Caki2 (cell line): Measurements from ENCODE around the gene ULK1. TPM values are rescaled to one million over a fixed set of nuclear protein-coding genes. Genes with fewer than 3 reads are reported as not detected.

Source experiments
- DNase-seq: peaks from one replicate; pipeline ENCODE4 v3.0.0-alpha.2; 2015; ENCODE audit warnings: low read depth
- in situ Hi-C: cut with HindIII; loops from 2 replicates; pipeline ENCODE4 v1.10.0; 2016; ENCODE audit warnings: low sequenced_read_pairs, low pct_unique_long_range_greater_than_20kb, mixed read lengths
- total RNA-seq: library from RNA; depleted of rRNA; stranded (reverse); fragments of >200 nt; shearing (Covaris generic); gene quantifications from 2 replicates; pipeline ENCODE4 v1.2.3, GENCODE V29; 2014; ENCODE audit warnings: low replicate concordance

The ULK1 gene
- total RNA-seq, 1 experiment from 2014 or later = 3.7 TPM

- DNase-seq = no peak
- in situ Hi-C loops = no loop called here
Observed at GRCh38 chr12:131928080-131928710, 33.8 kb downstream of the ULK1 start.

- in situ Hi-C loops = no loop called here
- peak; percentile 86 for DNase-seq
Observed at GRCh38 chr12:131928711-131929580, 34.5 kb downstream of the ULK1 start, which contains the start of gene PUS1. TSS of gene PUS1 (plus strand) at chr12:131929276. CDS start at chr12:131929723, 447 bp downstream.

- in situ Hi-C loops = no loop called here
- peak; percentile 30 for DNase-seq
Observed at GRCh38 chr12:131929581-131930456, 35.4 kb downstream of the ULK1 start.

GRCh38 chr12:131930510-131930909 is 36.1 kb downstream of the ULK1 start:
- DNase-seq = no peak
- in situ Hi-C loops = no loop called here

- in situ Hi-C loops = no loop called here
- DNase-seq = no peak
Observed at GRCh38 chr12:131933387-131933786, 39.0 kb downstream of the ULK1 start.

GRCh38 chr12:131934535-131934934 is 40.1 kb downstream of the ULK1 start:
- in situ Hi-C loops = no loop called here
- DNase-seq = no peak

- no peak for DNase-seq
- in situ Hi-C loops = no loop called here
Observed at GRCh38 chr12:131938082-131938481, 43.7 kb downstream of the ULK1 start.

GRCh38 chr12:131939007-131939406 is 44.6 kb downstream of the ULK1 start:
- in situ Hi-C loops = no loop called here
- no peak for DNase-seq

- no peak for DNase-seq
- in situ Hi-C loops = no loop called here
Observed at GRCh38 chr12:131940141-131940547, 45.7 kb downstream of the ULK1 start.

- no peak for DNase-seq
- in situ Hi-C loops = no loop called here
Observed at GRCh38 chr12:131941116-131941986, 46.9 kb downstream of the ULK1 start.

- in situ Hi-C loops = no loop called here
- DNase-seq = no peak
Observed at GRCh38 chr12:131941987-131942341, 47.5 kb downstream of the ULK1 start.

GRCh38 chr12:131942671-131943070 is 48.2 kb downstream of the ULK1 start:
- DNase-seq = no peak
- in situ Hi-C loops = no loop called here

GRCh38 chr12:131943389-131943788 is 49.0 kb downstream of the ULK1 start:
- no peak for DNase-seq
- in situ Hi-C loops = no loop called here

GRCh38 chr12:131943876-131944275 is 49.5 kb downstream of the ULK1 start:
- no peak for DNase-seq
- in situ Hi-C loops = no loop called here

GRCh38 chr12:131944601-131945251 is 50.3 kb downstream of the ULK1 start:
- no peak for DNase-seq
- in situ Hi-C loops = no loop called here

- in situ Hi-C loops = no loop called here
- DNase-seq = no peak
Observed at GRCh38 chr12:131946757-131947156, 52.3 kb downstream of the ULK1 start.

- DNase-seq = no peak
- in situ Hi-C loops = no loop called here
Observed at GRCh38 chr12:131947482-131948027, 53.1 kb downstream of the ULK1 start.
